ENCODE results near the gene SLC25A24. TPM values are rescaled to one million over a fixed set of nuclear protein-coding genes. Genes with fewer than 3 reads are reported as not detected.

The SLC25A24 gene
- total and polyA plus RNA-seq, 9 of the 15 experiments (the other 6 are each of a cell fraction or from before 2014, with no cell fraction given), result 6.9 to 34.9 (median 25.4) TPM

GRCh38 chr1:108190686-108191416 lies 9.3 kb downstream of the SLC25A24 start:
- DNase-seq (ENCODE audit: extremely low read depth in 1 of 4, low spot score in 3 of 4) (peak in 3 of 4 experiments; percentile 23 to 28 (median 26)), FAIRE-seq (no peak), ATAC-seq (no peak)
- no peaks in the 10 kb centered on the region for H3K4me1 ChIP-seq (replicated peaks in 1 of 2; ENCODE audit: control insufficient read depth in 2 of 2, insufficient read depth in 2 of 2, low read length in 2 of 2)
- intact Hi-C loops (cut with micrococcal nuclease) (no loop called here), in situ Hi-C loops (cut with MboI) (no loop called here)
- no peak overlapping the region for H3K9ac ChIP-seq (ENCODE audit: insufficient read depth in 1 of 2, low read depth in 2 of 2, low read length in 2 of 2)
- 25% methylated on average over 5 of the region's 5 CpGs for WGBS (ENCODE audit: insufficient coverage, low coverage, missing lambda C conversion rate)
- no peaks in the 10 kb centered on the region for H3K27me3 ChIP-seq (ENCODE audit: control insufficient read depth in 2 of 2, insufficient read depth in 2 of 2, low read length in 2 of 2)
- no peak overlapping the region for H3K27ac ChIP-seq (ENCODE audit: extremely low read depth, low read depth, low read length)
- H3K36me3 ChIP-seq (ENCODE audit: control insufficient read depth, insufficient read depth, low read length), result peaks cover 29% of the 10 kb centered on the region; the same call in 2 of the 3 replicates
- H3K9me3 ChIP-seq (replicated peaks; ENCODE audit: control insufficient read depth, insufficient read depth, low read depth, low read length), result peaks cover 17% of the 10 kb centered on the region
- no peak overlapping the region for H3K4me3 ChIP-seq
- H3K9me1 ChIP-seq (ENCODE audit: control insufficient read depth, insufficient read depth, low read length), result no peaks in the 10 kb centered on the region
- no TSS peak for BruUV-seq (replicated peaks)
- no peak overlapping the region for H3K4me2 ChIP-seq (ENCODE audit: insufficient read depth, low read length)
- no peak overlapping the region for H2AFZ ChIP-seq (ENCODE audit: low read depth, low read length)
- ChIA-PET CTCF (ENCODE audit: low intra/inter-chr PET ratio) (no interaction called here), POLR2A (interaction anchor here (0.6 to 2.6 kb wide), 2 partner anchors 9 to 11 kb away, joined by 3 to 10 read pairs; partner anchors contain the start of gene SLC25A24)
- H4K20me1 ChIP-seq (replicated peaks; ENCODE audit: control insufficient read depth, insufficient read depth, low read length), result no peaks in the 10 kb centered on the region
- no peaks in the 10 kb centered on the region for H3K79me2 ChIP-seq (ENCODE audit: control insufficient read depth, insufficient read depth, low read length)
- TF ChIP-seq FOXA3 (CRISPR knock-in tag; conservative IDR thresholded peaks at IDR 0.05 in 1 of 2, IDR thresholded peaks at IDR 0.05 in 1 of 2), result no peak
- TF ChIP-seq HSF4 (CRISPR knock-in tag; IDR thresholded peaks at IDR 0.05; ENCODE audit: borderline replicate concordance), result no peak
- TF ChIP-seq TBP (optimal IDR thresholded peaks at IDR 0.05; ENCODE audit: low read depth, low read length), result no peak
- TF ChIP-seq SNIP1 (IDR thresholded peaks at IDR 0.05; ENCODE audit: low read depth), result no peak
- no peak for TF ChIP-seq NKRF (IDR thresholded peaks at IDR 0.05; ENCODE audit: borderline replicate concordance)
- TF ChIP-seq MECOM (CRISPR knock-in tag; IDR thresholded peaks at IDR 0.05), result no peak
- no peak for TF ChIP-seq SMARCC2 (IDR thresholded peaks at IDR 0.05; ENCODE audit: low read depth)
- TF ChIP-seq KLF16 (IDR thresholded peaks at IDR 0.05), result no peak
- TF ChIP-seq BHLHE40 (IDR thresholded peaks at IDR 0.05; ENCODE audit: low read length), result no peak
- TF ChIP-seq MAFF (IDR thresholded peaks at IDR 0.05; ENCODE audit: low read length), result no peak
- no peak for TF ChIP-seq ZNF609 (CRISPR knock-in tag; IDR thresholded peaks at IDR 0.05; ENCODE audit: borderline replicate concordance)
- no peak for TF ChIP-seq ZNF655 (CRISPR knock-in tag; IDR thresholded peaks at IDR 0.05)
- TF ChIP-seq EGR1 (conservative IDR thresholded peaks at IDR 0.05), result no peak
- TF ChIP-seq TARDBP (IDR thresholded peaks at IDR 0.05), result no peak
- TF ChIP-seq SRSF3 (IDR thresholded peaks at IDR 0.05; ENCODE audit: insufficient read depth, low read length), result no peak

All from K562 (cell line).